ENCODE measurements around the gene FUBP3.

DNA sequence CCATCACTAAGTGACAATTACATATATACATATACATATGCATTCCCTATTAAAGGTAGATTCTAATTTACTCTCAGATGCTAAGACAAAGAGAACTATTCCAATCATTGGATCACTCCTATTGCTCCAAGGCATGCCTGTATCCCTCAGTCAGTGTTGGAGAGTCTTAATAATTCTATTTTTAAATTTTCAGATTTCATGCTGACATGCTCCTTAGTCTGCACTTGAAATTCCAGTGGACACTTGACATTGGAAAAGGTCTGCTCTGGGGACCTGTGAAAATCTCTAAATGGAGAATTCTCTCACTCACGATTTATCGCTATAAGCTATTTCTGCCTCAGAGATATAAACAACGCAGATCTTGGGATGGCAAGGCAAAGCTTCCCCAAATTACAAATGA is 3.9 kb upstream of the FUBP3 start:
- TF ChIP-seq, protein P1, sequence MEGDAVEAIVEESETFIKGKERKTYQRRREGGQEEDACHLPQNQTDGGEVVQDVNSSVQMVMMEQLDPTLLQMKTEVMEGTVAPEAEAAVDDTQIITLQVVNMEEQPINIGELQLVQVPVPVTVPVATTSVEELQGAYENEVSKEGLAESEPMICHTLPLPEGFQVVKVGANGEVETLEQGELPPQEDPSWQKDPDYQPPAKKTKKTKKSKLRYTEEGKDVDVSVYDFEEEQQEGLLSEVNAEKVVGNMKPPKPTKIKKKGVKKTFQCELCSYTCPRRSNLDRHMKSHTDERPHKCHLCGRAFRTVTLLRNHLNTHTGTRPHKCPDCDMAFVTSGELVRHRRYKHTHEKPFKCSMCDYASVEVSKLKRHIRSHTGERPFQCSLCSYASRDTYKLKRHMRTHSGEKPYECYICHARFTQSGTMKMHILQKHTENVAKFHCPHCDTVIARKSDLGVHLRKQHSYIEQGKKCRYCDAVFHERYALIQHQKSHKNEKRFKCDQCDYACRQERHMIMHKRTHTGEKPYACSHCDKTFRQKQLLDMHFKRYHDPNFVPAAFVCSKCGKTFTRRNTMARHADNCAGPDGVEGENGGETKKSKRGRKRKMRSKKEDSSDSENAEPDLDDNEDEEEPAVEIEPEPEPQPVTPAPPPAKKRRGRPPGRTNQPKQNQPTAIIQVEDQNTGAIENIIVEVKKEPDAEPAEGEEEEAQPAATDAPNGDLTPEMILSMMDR (IDR thresholded peaks at IDR 0.05), result no peak
- no peak for TF ChIP-seq POLR2A (IDR thresholded peaks at IDR 0.05)
